Measurements from ENCODE around the gene STX5.
"Not testable (repeated sequence)": the region's sequence is repeated elsewhere in the genome, so short reads cannot be mapped to it uniquely, and the experiment has no call there.

Gene STX5

GRCh38 chr11:62828130-62828529 lies 3.7 kb downstream of the STX5 start:
- not testable (repeated sequence) for DNase-seq

GRCh38 chr11:62823677-62824076 lies 8.2 kb downstream of the STX5 start:
- no peak for DNase-seq

- no peak for DNase-seq
Observed at GRCh38 chr11:62817129-62817528, 14.7 kb downstream of the STX5 start.

GRCh38 chr11:62816557-62816956 lies 15.3 kb downstream of the STX5 start:
- DNase-seq: no peak

- DNase-seq: no peak
Observed at GRCh38 chr11:62811659-62812058, 20.2 kb downstream of the STX5 start.

GRCh38 chr11:62810748-62811147 lies 21.1 kb downstream of the STX5 start:
- DNase-seq: no peak

GRCh38 chr11:62806611-62807121 lies 25.2 kb downstream of the STX5 start:
- DNase-seq: no peak

GRCh38 chr11:62805961-62806441 lies 25.9 kb downstream of the STX5 start:
- DNase-seq: no peak

- peak; percentile 91 for DNase-seq
Observed at GRCh38 chr11:62805076-62805892, 26.6 kb downstream of the STX5 start, which contains the start of gene NXF1. Gene NXF1 (minus strand): TSS chr11:62805440. CDS start chr11:62805356, 84 bp downstream.

GRCh38 chr11:62804310-62805075 lies 27.4 kb downstream of the STX5 start:
- DNase-seq: peak; percentile 16

GRCh38 chr11:62801071-62801470 lies 30.8 kb downstream of the STX5 start:
- DNase-seq: no peak

GRCh38 chr11:62799486-62799885 lies 32.4 kb downstream of the STX5 start:
- DNase-seq: no peak

- no peak for DNase-seq
Observed at GRCh38 chr11:62796281-62796680, 35.6 kb downstream of the STX5 start.

- DNase-seq: no peak
Observed at GRCh38 chr11:62794201-62794775, 37.6 kb downstream of the STX5 start.

GRCh38 chr11:62792202-62792575 lies 39.7 kb downstream of the STX5 start:
- no peak for DNase-seq

GRCh38 chr11:62791501-62792201 lies 40.2 kb downstream of the STX5 start, which contains the start of gene TMEM223:
Gene TMEM223 (minus strand): TSS chr11:62792006. CDS start chr11:62791994, 12 bp downstream.
- peak; percentile 74 for DNase-seq

- no peak for DNase-seq
Observed at GRCh38 chr11:62789576-62789975, 42.3 kb downstream of the STX5 start.

GRCh38 chr11:62788991-62789390 lies 42.9 kb downstream of the STX5 start:
- no peak for DNase-seq

- DNase-seq: peak; percentile 98
Observed at GRCh38 chr11:62787005-62787759, 44.7 kb downstream of the STX5 start, which contains the start of gene TMEM179B. Gene TMEM179B (plus strand): TSS chr11:62787402. CDS start chr11:62787432, 30 bp downstream.

GRCh38 chr11:62786318-62787004 lies 45.4 kb downstream of the STX5 start:
- peak; percentile 76 for DNase-seq

- DNase-seq: no peak
Observed at GRCh38 chr11:62782753-62783152, 49.1 kb downstream of the STX5 start.
